K562 (cell line): ENCODE measurements around the gene EFNA1. TPM values are rescaled to one million over a fixed set of nuclear protein-coding genes. Genes with fewer than 3 reads are reported as not detected.

Experiments
- GABPA ChIP-seq: fragments of 200-800 bp; sonication (Bioruptor generic); conservative IDR thresholded peaks from 2 replicates; pipeline ENCODE4 v1.6.1; 2016; ENCODE audit warnings: low read depth, missing genetic modification characterization, missing compliant biosample characterization
- MCM2 ChIP-seq: fragments of 450-650 bp; IDR thresholded peaks from 2 replicates; pipeline ENCODE4 v1.6.1; 2017; ENCODE audit warnings: low read depth, mild to moderate bottlenecking
- NR2C1 ChIP-seq, 2 experiments: fragments of 450-650 bp; IDR thresholded peaks; 2 replicates each; pipeline ENCODE4 v1.6.1; 2017; ENCODE audit warnings: mild to moderate bottlenecking in 2 of 2, antibody characterized with exemption in 1 of 2, inconsistent platforms in 1 of 2, missing compliant biosample characterization in 1 of 2, missing genetic modification characterization in 1 of 2
- NR2C2 ChIP-seq, 2 experiments: fragments of 200-800 bp in 1 of 2; sonication (Bioruptor generic) in 1 of 2; sonication (generic) in 1 of 2; formaldehyde crosslinking in 1 of 2; IDR thresholded peaks; 2 replicates each; pipeline versions ENCODE4 v1.6.1 to v1.8.0; 2016 to 2022; ENCODE audit warnings: mild to moderate bottlenecking in 1 of 2, missing compliant biosample characterization in 1 of 2, missing genetic modification characterization in 1 of 2, missing genetic modification reagents in 1 of 2
- ZNF77 ChIP-seq: fragments of 250-450 bp; sonication (Bioruptor Pico); IDR thresholded peaks from 2 replicates; pipeline ENCODE4 v1.5.0; 2020
- polyA plus RNA-seq, 8 experiments: library from polyadenylated mRNA; depleted of rRNA in 4 of 8; stranded (reverse) in 5 of 8; unstranded in 3 of 8; fragments of >200 nt; fragmentation: Nextera tagmentation in 2 of 8; fragmentation: Illumina TruSeq in 1 of 8; extraction: Ambion mirVana in 2 of 8; extraction: Trizol in 1 of 8; gene quantifications; 2 replicates each; pipeline versions ENCODE4 v1.2.1 to v1.2.3, GENCODE V29; 2011 to 2014; ENCODE audit warnings: inconsistent platforms in 1 of 8, missing spikeins in 1 of 8
- total RNA-seq, 7 experiments: library from RNA; depleted of rRNA in 6 of 7; stranded (reverse); fragments of >200 nt in 6 of 7; fragmentation: Illumina TruSeq in 2 of 7; extraction: Trizol in 2 of 7; gene quantifications; 2 replicates each; pipeline versions ENCODE4 v1.2.1 to v1.2.3, GENCODE V29; 2011 to 2021; ENCODE audit warnings: low replicate concordance in 1 of 7
- TF ChIP-seq, protein P1 (sequence below): fragments of 450-650 bp; IDR thresholded peaks from 2 replicates; pipeline ENCODE4 v1.6.1; 2016; ENCODE audit warnings: missing biosample characterization, missing genetic modification characterization

The EFNA1 gene
- total and polyA plus RNA-seq, 9 of the 15 experiments (the other 6 are each of a cell fraction or from before 2014, with no cell fraction given), result 2.1 to 9.3 (median 3.0) TPM

DNA sequence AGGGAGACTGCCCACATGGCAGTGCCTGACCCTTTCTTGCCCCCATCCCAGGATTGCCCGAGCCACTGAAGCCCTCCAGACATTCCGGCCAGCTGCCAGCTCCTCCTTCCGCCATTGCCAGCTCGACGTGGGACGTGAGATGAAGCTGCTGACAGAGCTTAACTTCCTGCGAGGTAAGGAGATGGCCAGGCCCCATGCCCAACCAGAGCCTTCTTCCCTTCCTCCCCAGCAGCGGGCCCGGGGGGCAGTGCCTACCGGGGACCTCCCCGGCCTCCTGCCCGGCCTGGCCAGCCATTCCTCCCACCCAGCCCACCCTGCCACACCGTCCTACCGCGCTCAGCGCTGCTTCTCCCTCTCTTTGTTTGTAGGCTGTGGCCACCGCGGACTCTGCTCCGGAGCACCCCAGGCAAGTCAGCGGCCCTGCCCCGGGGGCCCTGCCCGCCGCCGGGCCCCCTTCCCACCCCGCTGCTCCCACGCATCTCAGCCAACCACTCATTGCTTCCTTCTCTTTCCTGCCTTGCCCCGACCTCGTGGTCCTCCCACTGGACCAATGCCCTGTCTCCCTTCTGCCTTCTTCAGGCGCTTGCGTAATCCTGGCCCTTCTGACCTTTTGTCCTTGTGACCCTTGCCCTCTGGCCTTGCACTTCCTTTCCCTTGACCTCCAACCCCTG, 50.9 kb downstream of the EFNA1 start (continued):
- TF ChIP-seq NR2C1 (IDR thresholded peaks at IDR 0.05), result peak; percentile 97
- peak; percentile 98 for TF ChIP-seq NR2C1 (tag; IDR thresholded peaks at IDR 0.05)
- TF ChIP-seq MCM2, result no peak
- TF ChIP-seq NR2C2 (CRISPR knock-in tag; IDR thresholded peaks at IDR 0.05), result peak; percentile 89
- peak; percentile 93 for TF ChIP-seq NR2C2 (tag; IDR thresholded peaks at IDR 0.05)
- TF ChIP-seq, protein P1, sequence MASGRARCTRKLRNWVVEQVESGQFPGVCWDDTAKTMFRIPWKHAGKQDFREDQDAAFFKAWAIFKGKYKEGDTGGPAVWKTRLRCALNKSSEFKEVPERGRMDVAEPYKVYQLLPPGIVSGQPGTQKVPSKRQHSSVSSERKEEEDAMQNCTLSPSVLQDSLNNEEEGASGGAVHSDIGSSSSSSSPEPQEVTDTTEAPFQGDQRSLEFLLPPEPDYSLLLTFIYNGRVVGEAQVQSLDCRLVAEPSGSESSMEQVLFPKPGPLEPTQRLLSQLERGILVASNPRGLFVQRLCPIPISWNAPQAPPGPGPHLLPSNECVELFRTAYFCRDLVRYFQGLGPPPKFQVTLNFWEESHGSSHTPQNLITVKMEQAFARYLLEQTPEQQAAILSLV (tag), result 0 out of 2 replicates have a peak, but pooled peaks have one; percentile 38
- no peak for TF ChIP-seq ZNF77 (CRISPR knock-in tag)
- TF ChIP-seq GABPA, result peak; percentile 38
